Pulmonary artery endothelial cell (primary cell): ENCODE data around the gene ZMIZ1. TPM values are rescaled to one million over a fixed set of nuclear protein-coding genes. Genes with fewer than 3 reads are reported as not detected.
A peak's percentile ranks its signal among the peaks of the same experiment; 100 is the strongest.

Source experiments
- DNase-seq: peaks from one replicate; pipeline ENCODE4 v3.0.0-alpha.2; 2011; ENCODE audit warnings: low read depth, low spot score
- total RNA-seq: library from RNA; depleted of rRNA; stranded (reverse); fragments of >200 nt; gene quantifications from 2 replicates; pipeline ENCODE4 v1.2.3, GENCODE V29; 2014

The ZMIZ1 gene
- total RNA-seq, 1 donor from 2014 or later: 9.3 TPM

DNA sequence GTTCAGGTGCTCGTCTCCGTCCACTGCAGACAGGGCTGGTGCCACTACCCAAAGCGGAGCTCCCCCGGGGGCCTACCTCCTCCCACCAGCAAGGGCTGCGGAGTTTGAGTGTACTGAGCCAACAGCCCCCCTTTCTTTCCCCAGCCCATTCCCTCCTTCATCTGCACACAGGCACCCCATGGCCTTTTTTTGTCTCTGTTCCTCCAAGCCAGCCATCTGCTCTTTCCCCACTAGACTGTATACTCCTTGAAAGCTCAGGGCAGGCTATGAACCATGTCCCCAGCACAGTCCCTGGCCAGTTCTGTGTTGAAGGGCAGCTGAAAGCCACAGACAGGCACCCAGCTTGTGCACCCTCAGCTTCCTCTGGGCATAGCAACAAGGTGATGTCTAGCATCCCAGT is 99.4 kb downstream of the ZMIZ1 start:
- no peak for DNase-seq

DNA sequence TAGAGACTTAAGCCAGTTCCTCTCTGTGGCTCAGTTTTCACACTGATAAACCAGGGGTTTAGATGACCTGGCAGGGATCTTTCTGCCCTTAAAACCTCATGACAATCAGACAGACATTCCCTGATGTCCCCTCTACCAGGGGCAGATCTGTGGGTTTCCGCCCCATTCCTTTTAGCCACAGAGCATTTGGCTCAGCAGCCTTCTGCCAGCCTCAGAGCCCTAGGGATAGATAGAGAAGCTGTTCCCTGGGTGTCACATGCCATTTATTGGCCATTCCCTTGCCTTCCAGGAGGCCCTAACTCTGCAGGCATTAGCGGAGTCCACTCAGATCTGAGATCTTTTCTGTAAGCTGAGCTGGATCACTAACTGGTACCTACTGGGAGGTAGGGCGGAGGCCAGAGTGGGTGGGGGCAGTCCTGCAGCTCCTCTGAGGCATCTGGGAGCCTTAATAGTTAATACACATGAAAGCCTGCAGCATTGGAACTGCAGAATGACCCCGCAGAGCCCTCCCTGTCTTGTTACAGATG is 101.5 kb downstream of the ZMIZ1 start:
- DNase-seq: no peak

DNA sequence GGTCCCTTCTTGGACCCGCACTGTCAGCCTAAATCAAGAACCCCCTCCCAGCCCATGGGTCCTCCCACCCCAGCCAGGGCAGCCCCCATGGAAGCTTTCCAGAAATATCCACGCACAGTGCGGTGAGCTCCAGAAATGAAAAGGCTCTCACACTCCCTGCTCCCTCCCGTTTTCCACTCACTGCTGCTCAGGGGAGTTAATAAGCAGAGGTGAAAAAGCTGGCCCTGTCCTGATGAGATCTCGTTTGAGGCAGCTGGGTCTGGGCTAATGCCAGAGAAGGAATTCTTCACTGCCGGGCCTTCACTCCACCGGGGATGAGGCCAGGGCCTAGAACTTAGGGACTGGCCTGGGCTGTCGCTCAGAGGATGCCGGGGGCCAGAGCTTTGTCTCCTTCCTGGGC is 102.2 kb downstream of the ZMIZ1 start:
- DNase-seq: no peak

DNA sequence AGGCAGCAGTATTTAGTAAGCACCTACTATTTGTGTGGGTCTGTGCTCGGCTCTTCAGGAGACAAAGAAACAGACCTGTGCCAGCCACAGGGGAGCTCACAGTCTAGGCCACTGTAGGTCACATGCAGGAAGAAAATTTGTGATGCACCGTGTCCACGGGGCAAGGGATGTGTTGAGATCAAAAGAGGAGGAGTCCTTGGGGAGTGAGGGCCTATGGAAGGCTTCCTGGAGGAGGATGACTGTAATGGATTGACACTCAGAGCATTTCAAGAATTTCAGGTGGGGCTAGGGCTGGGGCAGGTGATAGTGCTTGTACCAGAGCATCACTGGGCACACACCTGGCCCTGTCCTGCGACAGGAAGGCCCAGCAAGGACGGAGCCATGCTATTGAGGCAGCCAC is 102.7 kb downstream of the ZMIZ1 start:
- DNase-seq: no peak

DNA sequence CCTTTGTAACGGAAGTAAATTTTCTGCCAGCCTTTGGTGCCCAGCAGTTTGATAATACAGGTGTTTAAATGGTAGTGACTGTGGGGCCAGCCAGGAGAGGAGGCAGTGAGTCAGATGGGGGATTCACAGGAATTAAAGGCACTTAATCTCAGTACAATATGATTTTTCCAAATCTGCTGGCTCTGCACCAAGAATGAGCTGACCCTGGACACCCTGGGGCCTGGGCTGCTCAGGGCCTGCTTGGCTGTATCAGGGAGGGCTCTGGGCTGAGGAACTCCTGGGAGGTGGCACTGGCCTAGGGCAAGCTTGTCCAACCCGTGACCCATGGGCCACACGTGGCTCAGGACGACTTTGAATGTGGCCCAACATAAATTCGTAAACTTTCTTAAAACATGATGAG is 104.1 kb downstream of the ZMIZ1 start:
- DNase-seq: no peak

DNA sequence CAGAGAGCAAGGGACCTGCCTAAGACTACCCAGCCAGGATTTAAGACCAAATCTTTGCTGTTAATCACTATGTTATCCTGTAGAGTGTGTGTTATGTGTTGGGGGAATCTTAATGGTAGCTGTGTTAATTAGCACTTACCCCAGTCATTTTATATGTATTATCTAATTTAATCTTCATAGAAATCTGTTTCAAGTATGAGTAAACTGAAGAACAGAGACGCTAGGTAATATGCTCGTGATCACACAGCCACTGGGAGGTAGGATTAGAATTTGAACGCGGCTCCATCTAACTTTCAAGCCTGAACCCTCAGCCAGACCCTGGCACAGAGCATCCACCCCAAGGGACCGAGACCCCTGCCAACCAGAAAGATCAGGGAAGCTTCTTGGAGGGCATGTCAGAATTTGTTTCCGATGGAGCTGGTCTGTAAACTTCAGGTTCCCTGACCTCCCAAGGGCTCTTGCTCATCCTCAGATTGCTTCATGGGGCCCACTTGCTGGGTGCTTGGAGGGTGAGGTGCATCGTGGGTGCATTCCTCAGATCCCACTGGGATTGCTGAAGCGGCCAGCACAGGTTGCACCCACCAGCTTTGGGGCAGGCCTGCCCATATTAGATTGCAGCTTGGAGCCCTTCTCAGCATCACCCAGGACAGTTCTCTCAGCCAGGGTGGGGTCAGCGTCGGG is 105.0 kb downstream of the ZMIZ1 start:
- no peak for DNase-seq

DNA sequence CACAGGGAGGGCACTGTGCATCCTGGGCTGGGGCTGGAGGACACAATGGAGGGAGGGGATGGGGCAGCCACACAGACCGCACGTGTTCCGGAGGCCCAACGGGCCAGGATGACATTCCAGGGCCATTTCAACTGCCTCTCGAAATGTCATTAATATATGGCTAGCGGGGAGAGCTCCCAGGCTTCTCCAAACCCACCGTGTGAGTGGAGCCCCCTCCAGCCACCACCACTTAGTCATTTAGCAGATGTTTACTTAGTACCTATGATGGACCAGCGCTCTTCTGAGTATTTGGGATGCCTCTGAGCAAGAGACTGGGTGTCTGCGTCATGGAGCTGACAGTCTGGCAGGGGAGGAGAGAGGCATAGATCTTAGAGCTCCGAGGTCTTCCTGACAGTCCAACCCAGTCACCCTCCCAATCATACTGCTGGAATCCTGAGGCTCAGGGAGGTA is 107.3 kb downstream of the ZMIZ1 start:
- DNase-seq: no peak

DNA sequence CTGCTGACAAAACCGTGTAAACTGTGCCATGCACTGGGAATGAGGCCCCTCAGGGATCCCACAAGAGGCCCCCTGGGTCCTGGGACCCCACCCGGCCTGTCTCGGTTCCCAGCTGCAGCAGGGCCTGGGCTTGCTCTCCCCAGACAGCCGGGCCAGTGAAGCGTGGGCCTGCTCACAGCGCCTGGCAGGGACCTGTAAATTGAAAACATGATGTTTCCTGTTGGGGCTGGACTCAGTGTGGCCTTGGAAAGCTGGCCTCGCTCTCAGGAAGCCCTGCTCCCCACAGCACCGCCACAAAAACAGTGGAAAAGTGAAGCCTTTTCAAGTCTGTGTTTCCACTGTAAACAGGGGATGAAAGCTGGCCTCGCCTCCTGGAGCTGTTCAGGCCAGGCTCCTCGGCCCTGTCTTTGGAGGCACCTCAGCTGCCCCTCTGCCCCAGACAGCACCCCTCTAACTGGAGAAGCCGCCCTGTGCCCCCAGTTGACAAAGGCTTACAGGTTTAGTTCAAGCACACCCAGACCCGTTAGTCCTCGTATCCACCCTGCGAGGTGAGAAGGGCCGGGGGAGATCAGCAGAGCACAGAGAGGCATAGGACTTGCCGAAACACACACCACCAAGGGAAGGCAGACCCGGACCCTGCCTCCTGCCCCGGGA is 108.3 kb downstream of the ZMIZ1 start:
- peak; percentile 56 for DNase-seq

DNA sequence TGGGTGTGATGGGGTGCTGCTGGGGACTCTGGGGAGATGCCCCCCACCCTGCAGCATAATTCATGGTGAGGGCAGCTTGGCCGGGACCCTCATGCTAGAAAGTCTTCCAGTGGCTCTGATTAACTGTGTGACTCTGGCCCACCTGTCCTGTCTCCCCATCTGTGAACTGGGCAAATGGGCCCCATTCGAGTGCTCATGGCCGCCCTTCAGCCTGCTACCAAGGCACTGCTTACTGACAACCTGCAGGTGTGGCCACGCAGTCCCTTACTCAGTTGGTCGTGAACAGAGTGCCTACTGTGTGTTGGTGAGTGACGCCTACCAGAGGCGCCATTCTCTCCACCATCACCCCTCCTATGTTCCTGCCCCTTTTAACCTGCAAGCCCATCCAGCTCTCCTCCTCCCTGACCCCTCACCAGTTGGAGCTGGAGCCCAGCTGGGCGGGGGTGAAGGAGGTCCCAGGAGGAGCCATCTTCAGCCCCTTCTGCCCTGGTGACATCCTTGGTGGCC is 109.4 kb downstream of the ZMIZ1 start:
- no peak for DNase-seq

DNA sequence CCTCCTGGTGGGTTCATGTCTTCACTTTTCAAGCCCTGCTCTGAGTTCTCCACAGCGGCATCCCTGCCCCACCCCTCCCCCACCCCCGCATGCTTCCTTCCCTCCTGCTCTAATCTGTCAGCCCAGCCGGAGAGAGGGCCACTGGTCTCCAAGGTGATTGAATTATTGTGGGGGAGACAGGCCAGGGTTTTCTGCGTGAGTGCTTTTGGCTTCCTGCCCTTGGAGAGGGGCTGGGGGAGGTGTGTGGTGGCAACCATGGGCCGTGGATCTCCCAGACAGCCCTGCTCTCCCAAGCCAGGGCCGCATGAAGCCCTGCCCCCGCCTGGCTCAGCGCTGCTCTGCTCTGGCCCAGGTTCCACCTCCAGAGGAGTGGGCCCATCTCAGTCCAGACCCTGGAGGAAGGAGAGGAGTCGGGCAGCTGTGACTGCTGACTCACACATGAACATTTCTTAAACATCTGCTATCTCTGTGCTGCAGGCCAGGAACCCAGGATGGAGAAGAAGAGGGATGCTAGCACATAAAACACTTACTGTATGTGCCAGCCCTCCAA is 109.9 kb downstream of the ZMIZ1 start:
- peak; percentile 69 for DNase-seq

DNA sequence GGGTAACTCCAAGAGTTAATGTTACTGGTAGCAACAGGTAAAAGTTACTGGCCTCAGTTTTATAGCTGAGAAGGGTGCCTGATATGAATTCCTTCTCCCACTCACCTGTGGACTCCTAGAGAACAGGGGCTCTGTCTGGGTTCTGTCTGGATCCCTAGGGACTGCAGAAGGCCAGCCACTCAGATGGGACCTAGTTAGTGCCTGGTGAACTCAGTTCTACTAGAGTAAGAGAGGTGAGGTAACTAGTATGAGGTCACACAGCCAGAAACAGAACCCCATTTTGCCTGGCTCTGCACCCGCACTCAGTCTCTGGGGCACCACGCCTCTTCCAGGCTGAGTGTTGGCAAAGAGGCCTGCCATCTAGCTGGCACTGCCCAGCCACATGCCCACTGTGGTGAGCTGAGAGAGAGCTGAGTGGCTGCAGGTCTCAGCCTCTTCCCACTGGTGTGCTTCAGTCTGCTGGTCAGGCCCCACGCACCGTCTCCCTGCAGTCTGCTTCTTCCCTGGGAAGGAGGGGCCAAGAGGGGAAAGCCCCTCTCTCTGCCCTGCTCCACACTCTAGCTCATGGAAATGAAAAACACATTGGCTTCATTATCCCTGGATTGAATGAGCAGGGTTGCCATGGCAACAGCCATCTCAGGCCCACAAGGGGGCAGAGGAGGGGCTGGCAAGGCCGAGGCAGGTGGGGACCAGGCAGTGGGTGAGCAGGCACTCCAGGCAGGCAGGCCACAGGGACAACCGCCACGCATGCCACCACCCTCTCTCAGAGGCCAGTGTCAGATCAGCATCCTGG is 110.6 kb downstream of the ZMIZ1 start:
- no peak for DNase-seq

DNA sequence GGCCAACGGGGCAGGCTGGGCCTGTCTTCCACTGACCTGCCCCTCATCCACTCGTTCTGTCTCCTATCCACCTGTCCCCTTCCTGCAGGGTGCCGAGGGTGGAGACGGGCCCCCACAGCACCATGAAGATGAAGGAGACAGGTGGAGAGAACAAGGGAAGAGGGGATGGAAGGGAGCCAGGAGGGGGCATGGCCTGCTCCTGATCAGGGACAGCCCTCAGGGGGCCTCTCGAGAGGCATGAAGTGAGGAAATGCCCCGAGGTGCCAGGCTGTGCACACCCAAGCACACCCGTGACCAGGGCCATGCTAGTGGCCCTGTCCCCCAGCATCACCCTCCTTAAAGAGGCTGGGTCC is 111.2 kb downstream of the ZMIZ1 start:
- no peak for DNase-seq

DNA sequence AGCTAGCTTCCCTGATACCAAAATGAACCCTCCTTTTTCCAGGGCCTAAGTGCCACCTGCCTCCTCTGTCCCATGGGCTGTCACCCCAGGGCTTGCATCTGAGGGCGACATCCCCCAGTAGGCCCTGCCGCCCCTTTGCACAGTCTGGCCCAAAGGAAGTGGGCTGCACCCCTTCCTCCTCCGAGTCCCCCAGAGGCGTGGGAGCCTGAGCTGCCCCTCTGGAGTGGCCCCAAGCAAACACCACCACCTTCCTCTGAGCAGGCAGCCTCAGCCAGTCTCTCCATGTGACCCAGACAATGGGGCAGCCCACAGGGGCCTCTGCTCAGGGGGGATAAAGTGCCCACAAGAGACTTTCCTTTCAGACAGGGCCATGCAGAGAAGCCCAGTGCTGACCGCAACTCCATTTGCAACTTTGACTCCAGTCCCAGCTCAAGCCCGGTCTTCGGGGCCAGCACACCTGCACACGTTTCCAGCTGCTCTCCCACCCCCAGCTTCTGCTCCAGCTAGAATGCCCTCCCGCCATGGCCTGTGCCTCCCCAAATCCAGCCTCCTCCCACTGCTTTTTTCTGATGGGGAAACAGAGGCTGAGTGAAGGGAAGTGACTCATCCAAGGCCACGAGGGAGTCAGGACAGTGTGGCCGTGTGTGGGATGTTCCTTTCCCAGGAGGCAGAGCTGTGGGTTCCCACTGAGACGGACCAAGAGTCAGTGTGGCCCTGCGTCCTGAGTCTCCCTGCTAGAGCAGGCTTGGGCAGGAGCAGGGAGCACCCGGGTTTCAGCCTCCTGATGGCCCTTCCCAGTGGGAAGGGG is 111.9 kb downstream of the ZMIZ1 start:
- no peak for DNase-seq

DNA sequence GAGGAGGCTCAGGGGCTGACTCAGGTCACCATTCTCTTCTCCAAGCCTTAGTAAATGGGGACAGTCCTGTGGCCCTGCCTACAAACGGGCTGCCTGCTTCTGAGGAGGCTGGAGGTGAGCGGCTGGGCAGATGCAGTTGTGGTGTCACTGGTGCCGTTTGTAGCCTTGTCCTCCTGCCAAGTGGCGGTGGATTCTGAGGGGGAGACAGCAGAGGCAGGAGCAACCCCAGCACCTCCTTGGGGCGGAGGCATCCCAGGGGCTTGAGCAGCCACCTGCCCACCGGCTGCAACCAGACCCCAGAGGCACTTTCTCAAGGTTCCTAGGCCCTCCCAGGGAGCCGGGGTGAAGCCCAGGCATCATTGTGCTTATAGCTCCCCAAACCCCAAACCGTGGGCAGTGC is 112.5 kb downstream of the ZMIZ1 start:
- no peak for DNase-seq

DNA sequence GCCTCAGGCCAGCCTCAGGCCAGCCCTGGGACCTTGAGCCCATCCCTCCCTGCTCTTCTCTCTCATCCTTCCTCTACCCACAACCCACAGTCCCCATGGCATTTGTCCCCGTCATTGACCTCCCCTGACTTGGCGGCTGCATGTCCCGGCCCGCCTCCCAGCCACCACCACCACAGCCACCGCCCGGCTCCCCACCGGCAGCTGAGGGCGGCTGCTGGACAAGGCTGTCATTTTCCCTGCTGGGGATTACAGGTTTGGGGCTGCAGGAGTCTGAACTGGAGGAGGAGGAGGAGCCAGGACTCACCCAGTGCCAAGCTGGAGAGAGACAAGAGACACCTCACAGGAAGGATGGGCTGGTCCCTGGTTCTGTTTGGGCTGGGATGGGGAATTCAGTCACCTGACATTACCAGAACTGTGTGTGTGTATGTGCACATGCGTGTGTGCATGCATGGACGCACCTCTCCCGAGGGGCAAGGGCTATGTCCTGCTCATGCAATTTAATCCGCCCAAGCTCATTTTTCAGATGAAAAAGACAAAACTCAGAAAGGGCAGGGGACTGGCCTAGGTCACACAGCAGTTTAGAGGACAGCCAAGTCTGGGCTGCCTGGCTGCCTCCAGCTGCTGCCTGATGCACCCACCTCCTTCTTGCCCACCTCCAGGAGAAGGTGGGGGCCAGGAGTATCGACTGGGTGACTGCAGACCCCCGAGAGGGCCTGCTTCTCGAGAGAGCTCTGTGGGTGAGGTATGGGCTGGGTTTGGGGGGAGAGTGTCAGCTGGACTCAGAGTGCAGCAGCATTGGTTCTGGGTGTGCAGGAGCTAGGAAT is 113.1 kb downstream of the ZMIZ1 start:
- no peak for DNase-seq

DNA sequence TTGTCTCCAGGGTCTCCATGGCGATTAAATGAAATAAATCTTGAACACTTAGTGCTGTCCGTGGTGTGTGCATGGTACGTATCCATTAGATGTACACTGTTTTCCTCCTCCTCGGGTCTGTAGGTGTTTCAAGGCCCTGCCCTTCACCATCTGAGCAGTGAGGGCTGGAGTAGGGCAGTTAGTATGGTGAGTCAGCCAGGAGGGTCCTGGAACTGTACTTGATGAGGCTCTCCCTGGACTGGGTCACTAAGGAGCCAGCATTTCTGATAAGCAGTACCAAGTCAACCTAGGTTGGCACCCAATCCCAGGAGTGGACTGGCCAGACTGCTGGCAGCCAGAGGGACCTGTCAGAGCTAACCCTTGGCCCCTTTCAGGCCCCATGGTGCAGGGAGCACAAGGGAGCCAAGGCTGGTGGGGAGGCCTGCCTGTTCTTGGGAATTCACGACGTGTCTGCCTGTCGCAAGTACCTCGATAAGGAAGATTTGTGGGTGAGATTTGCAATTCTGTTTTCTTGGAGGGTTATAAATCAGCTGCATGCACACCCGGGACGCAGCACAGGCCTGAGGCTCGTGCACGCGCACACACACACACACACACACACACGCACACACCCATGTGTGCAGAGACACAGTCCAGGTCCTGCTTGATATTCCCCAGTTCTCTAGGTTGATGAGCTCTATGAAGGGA is 114.2 kb downstream of the ZMIZ1 start:
- no peak for DNase-seq

DNA sequence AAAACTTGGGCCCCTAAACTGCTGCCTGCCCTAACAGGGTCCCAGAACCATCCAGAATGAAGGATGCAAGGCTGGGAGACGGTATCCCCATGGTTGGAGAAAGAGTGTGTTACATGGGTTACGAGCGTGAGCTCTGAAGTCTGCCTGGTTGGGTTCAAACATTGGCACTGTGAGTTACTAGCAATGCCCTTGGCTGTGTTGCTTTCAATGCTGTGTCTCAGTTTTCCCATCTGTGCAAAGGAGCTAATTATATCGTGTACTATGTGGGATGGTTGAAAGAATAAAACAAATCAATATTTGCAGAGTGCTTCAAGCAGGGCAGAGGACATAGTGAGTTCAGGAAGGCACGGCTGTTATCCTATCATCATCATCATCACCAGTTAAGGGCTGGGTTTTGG is 114.7 kb downstream of the ZMIZ1 start:
- no peak for DNase-seq

DNA sequence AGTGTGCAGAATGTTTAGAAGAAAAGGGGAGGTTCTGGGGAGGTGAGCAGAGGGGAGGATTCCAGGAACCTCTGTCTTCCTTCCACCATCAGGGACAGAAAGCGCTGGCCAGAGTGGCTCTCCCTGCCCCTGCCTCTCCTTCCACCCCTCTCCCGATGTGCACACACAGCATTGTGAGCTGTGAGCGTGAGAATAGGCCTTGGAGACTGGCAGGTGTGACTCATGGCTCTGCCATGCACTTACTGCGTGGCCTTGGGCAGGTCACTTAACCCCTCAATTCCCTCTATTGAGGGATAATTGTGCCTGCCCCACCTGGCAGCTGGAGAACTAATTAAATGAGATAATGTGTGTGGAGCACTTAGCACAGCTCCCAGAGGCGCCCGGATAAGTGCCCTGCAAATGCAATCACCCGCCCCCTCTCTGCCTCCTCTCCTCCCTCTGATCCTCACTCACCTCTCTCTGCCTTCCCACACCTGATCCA is 115.4 kb downstream of the ZMIZ1 start:
- peak; percentile 36 for DNase-seq

DNA sequence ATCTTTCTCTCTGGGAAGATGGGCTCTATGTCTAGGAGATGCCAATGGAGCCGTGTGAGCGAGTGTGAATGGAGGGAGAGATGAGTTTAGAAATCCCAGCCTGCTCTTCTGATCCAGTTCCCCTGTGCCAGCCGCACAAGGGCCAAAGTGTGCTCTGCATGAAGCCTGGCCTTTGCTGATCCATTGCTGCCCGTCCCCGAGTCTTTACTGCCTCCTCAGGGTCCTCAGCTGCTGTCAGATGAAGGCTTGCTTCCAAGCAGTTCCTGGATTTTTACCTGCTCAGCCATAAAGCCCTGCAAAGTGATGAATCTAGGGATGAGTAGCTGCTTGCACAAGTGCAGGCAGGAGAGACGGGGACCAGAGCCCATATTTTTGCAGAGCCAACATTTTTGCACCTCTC is 115.9 kb downstream of the ZMIZ1 start:
- no peak for DNase-seq
